Left colon (tissue), 2 donors: ENCODE results near the gene TMEM132D. TPM values are rescaled to one million over a fixed set of nuclear protein-coding genes. Genes with fewer than 3 reads are reported as not detected.

ENCODE experiments used
- ATAC-seq: fragments of 200-7000 bp; cut with Tn5 transposase; one replicate; pipeline ENCODE4 v1.9.1; 2020; ENCODE audit warnings: mild to moderate bottlenecking, moderate library complexity
- DNase-seq, 2 donors: peaks; one replicate each; pipeline ENCODE4 v3.0.0-alpha.2; 2020
- intact Hi-C, 2 donors: fragments of 100-400 bp; cut with DNase I in 1 of 2; cut with micrococcal nuclease in 1 of 2; formaldehyde crosslinking; loops; one replicate each; pipeline versions ENCODE4 v1.11.2 to v1.14.0; 2022; cut with DNase I, micrococcal nuclease
- total RNA-seq, 2 donors: library from RNA; stranded (reverse); fragmentation: NEBNext Ultra II Directional; extraction: Animal tissue kit (Norgen Biotek cat#: 25700); gene quantifications; one replicate each; pipeline ENCODE4 v1.2.1, GENCODE V29; 2021
- donor health status: DM: no; HTN: no; CAD: no.
- donor health status: DM: yes; HTN: yes; CAD: no.

TMEM132D gene
- total RNA-seq, 2 donors from 2014 or later: 0.15 to 0.25 TPM

- DNase-seq (no peak), ATAC-seq (no peak)
- intact Hi-C loops: no loop called here
Measured at GRCh38 chr12:129693731-129694130, 210.1 kb downstream of the TMEM132D start.

GRCh38 chr12:129687731-129688130 is 216.1 kb downstream of the TMEM132D start:
- DNase-seq (no peak), ATAC-seq (no peak)
- intact Hi-C loops: no loop called here

GRCh38 chr12:129681830-129682229 is 222.0 kb downstream of the TMEM132D start:
- ATAC-seq (no peak), DNase-seq (no peak)
- intact Hi-C loops: no loop called here

- no peak for DNase-seq
- intact Hi-C loops: no loop called here
- no peak for ATAC-seq
Measured at GRCh38 chr12:129681151-129681550, 222.7 kb downstream of the TMEM132D start.

- intact Hi-C loops: no loop called here
- ATAC-seq (no peak), DNase-seq (no peak)
Measured at GRCh38 chr12:129676411-129676810, 227.4 kb downstream of the TMEM132D start.

- intact Hi-C loops: no loop called here
- DNase-seq: no peak
- no peak for ATAC-seq
Measured at GRCh38 chr12:129675947-129676346, 227.9 kb downstream of the TMEM132D start.

- intact Hi-C loops: no loop called here
- no peak for DNase-seq
- ATAC-seq: no peak
Measured at GRCh38 chr12:129675496-129675895, 228.3 kb downstream of the TMEM132D start.

GRCh38 chr12:129673806-129674205 is 230.0 kb downstream of the TMEM132D start:
- intact Hi-C loops: no loop called here
- no peak for ATAC-seq

GRCh38 chr12:129672110-129672509 is 231.7 kb downstream of the TMEM132D start:
- ATAC-seq (no peak), DNase-seq (no peak)
- intact Hi-C loops: no loop called here

More at GRCh38 chr12:129673806-129674205, 230.0 kb downstream of the TMEM132D start:
- DNase-seq: no peak

GRCh38 chr12:129670256-129670920 is 233.4 kb downstream of the TMEM132D start:
- ATAC-seq: no peak
- intact Hi-C loops: no loop called here
- no peak for DNase-seq

GRCh38 chr12:129665414-129665813 is 238.4 kb downstream of the TMEM132D start:
- no peak for DNase-seq
- intact Hi-C loops: no loop called here

GRCh38 chr12:129662234-129662633 is 241.6 kb downstream of the TMEM132D start:
- intact Hi-C loops: no loop called here
- DNase-seq (no peak), ATAC-seq (no peak)

More at GRCh38 chr12:129665414-129665813, 238.4 kb downstream of the TMEM132D start:
- no peak for ATAC-seq

GRCh38 chr12:129660946-129661345 is 242.9 kb downstream of the TMEM132D start:
- ATAC-seq: no peak
- intact Hi-C loops: no loop called here

GRCh38 chr12:129659961-129660622 is 243.7 kb downstream of the TMEM132D start:
- ATAC-seq (no peak), DNase-seq (no peak)
- intact Hi-C loops: no loop called here

More at GRCh38 chr12:129660946-129661345, 242.9 kb downstream of the TMEM132D start:
- DNase-seq: no peak

- intact Hi-C loops: no loop called here
Measured at GRCh38 chr12:129657179-129657578, 246.6 kb downstream of the TMEM132D start.

GRCh38 chr12:129651951-129652350 is 251.9 kb downstream of the TMEM132D start:
- ATAC-seq (no peak), DNase-seq (no peak)
- intact Hi-C loops: no loop called here

More at GRCh38 chr12:129657179-129657578, 246.6 kb downstream of the TMEM132D start:
- DNase-seq: no peak
- ATAC-seq: no peak

GRCh38 chr12:129641926-129642325 is 261.9 kb downstream of the TMEM132D start:
- intact Hi-C loops: no loop called here
- DNase-seq (no peak), ATAC-seq (no peak)

- ATAC-seq: no peak
- no peak for DNase-seq
- intact Hi-C loops: no loop called here
Measured at GRCh38 chr12:129635021-129635685, 268.7 kb downstream of the TMEM132D start.

GRCh38 chr12:129631316-129631715 is 272.5 kb downstream of the TMEM132D start:
- DNase-seq: no peak
- intact Hi-C loops: no loop called here
- no peak for ATAC-seq

- no peak for ATAC-seq
- DNase-seq: no peak
- intact Hi-C loops: no loop called here
Measured at GRCh38 chr12:129629901-129630300, 273.9 kb downstream of the TMEM132D start.
